NCI-H2029 (cell line): ENCODE measurements around the gene VCPKMT.

Experiments used
- DNase-seq: peaks from one replicate; lab custom pipeline; 2025; lab: John Stamatoyannopoulos, UW

VCPKMT gene

GRCh38 chr14:50116181-50116956 is at the start of gene VCPKMT:
Gene VCPKMT (minus strand): TSS chr14:50116572. CDS start chr14:50116552, 20 bp downstream.
- DNase-seq, result peak; percentile 97

- DNase-seq, result no peak
These were observed 39.7 kb upstream of the VCPKMT start for GRCh38 chr14:50156111-50156510.

- DNase-seq, result no peak
These were observed 32.4 kb upstream of the VCPKMT start for GRCh38 chr14:50148799-50149198.

GRCh38 chr14:50139192-50139591 is 22.8 kb upstream of the VCPKMT start:
- DNase-seq, result no peak

GRCh38 chr14:50127802-50128201 is 11.4 kb upstream of the VCPKMT start:
- DNase-seq, result no peak

- no peak for DNase-seq
These were observed 6.7 kb upstream of the VCPKMT start for GRCh38 chr14:50123062-50123461.

GRCh38 chr14:50122291-50122690 is 5.9 kb upstream of the VCPKMT start:
- peak; percentile 17 for DNase-seq

GRCh38 chr14:50121486-50121885 is 5.1 kb upstream of the VCPKMT start:
- DNase-seq, result no peak

- no peak for DNase-seq
These were observed 1.1 kb upstream of the VCPKMT start for GRCh38 chr14:50117456-50117855.

GRCh38 chr14:50116966-50117365 is 594 bp upstream of the VCPKMT start:
- no peak for DNase-seq

- no peak for DNase-seq
These were observed 2.9 kb downstream of the VCPKMT start for GRCh38 chr14:50113381-50114035.

- DNase-seq, result no peak
These were observed 5.9 kb downstream of the VCPKMT start for GRCh38 chr14:50110323-50111037.

GRCh38 chr14:50109342-50109741 is 7.0 kb downstream of the VCPKMT start:
- DNase-seq, result no peak

- DNase-seq, result no peak
These were observed 8.5 kb downstream of the VCPKMT start for GRCh38 chr14:50107850-50108249.

- DNase-seq, result no peak
These were observed 10.2 kb downstream of the VCPKMT start for GRCh38 chr14:50106178-50106577.

GRCh38 chr14:50103558-50103957 is 12.8 kb downstream of the VCPKMT start:
- no peak for DNase-seq

GRCh38 chr14:50101417-50101816 is 15.0 kb downstream of the VCPKMT start:
- DNase-seq, result no peak

GRCh38 chr14:50100805-50101204 is 15.6 kb downstream of the VCPKMT start:
- DNase-seq, result no peak

- DNase-seq, result no peak
These were observed 17.0 kb downstream of the VCPKMT start for GRCh38 chr14:50099335-50099734.

GRCh38 chr14:50095895-50096294 is 20.5 kb downstream of the VCPKMT start:
- no peak for DNase-seq

GRCh38 chr14:50094056-50094755 is 22.2 kb downstream of the VCPKMT start:
- no peak for DNase-seq

- DNase-seq, result no peak
These were observed 22.9 kb downstream of the VCPKMT start for GRCh38 chr14:50093496-50093895.
